Measurements from ENCODE around the gene F7. TPM values are rescaled to one million over a fixed set of nuclear protein-coding genes. Genes with fewer than 3 reads are reported as not detected.

F7 gene
- total RNA-seq, 1 donor from 2014 or later = 0.35 TPM

DNA sequence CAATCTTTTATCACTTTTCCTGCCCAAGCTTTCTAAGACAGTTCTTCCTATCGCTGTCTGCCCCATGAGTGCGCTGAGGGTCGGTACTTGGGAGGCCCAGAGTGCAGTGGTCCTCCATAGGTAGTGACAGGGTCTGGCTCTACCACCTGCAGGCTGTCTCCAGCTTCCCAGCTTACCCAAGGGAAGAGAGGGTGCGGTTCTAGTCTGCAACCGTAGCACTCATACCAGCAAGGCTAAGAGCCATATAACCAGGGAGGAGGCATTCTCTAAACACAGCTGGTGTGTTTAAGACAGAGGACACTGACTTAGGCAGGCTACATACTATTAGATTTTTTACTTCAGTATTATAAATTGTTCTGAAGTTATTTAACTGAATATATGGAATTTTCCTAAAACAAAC, 61.1 kb downstream of the F7 start:
- no peak for DNase-seq (ENCODE audit: low spot score)

DNA sequence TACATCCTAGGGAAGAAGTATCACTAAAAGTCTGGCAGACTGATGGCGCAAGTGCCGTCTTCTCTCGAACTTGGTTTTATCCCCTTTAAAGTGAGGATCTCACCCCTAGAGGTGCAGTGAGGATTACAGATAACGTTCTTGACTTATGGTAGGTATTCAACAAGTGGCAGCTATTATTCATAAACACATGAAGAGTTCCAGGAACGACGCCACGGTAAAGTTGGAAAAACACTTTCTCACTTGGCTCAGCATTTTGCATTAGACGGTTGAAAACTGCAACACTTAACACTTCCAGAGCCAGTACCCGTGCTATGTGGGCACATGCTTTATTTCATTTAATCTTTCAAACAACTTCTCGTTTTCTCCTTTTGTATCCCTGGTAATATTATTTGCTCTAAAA, 61.6 kb downstream of the F7 start:
- no peak for DNase-seq (ENCODE audit: low spot score)

DNA sequence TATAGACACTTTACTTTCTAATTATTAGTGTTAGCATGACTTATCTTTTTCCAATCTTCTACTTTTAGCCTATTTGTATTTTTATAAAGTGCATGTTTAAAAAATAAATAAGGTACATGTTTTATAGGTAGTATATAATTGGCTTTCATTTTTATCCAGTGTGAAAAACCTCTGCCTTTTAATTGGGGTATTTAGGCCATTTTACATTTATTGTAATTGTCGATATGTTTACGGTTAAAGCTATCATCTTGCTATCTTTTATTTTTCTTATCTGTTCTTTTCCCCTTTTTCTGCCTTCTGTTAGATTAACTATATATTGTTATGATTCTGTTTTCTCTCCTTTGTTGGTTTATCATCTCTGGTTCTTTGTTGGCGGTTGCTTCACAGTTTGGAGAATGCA, 62.0 kb downstream of the F7 start:
- DNase-seq (ENCODE audit: low spot score) = no peak

DNA sequence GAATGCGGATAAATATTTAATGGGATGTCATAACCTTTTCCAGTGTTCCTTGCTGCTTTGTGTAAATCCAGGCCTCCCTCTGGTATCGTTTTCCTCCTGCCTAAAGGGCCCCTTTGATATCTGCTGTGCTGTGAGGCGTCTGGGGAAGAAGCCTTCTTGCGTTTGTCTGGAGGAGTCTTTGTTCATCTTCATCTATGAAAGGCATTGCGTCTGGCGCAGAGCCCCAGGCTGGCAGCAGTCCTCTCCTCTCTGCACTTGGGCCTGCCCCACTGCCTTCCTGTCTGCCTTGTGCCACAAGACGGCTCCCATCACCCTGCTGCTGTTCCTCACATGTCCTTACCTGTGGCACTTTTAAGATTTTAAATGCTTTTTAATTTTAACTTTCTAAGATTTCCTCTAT, 62.6 kb downstream of the F7 start:
- no peak for DNase-seq (ENCODE audit: low spot score)

DNA sequence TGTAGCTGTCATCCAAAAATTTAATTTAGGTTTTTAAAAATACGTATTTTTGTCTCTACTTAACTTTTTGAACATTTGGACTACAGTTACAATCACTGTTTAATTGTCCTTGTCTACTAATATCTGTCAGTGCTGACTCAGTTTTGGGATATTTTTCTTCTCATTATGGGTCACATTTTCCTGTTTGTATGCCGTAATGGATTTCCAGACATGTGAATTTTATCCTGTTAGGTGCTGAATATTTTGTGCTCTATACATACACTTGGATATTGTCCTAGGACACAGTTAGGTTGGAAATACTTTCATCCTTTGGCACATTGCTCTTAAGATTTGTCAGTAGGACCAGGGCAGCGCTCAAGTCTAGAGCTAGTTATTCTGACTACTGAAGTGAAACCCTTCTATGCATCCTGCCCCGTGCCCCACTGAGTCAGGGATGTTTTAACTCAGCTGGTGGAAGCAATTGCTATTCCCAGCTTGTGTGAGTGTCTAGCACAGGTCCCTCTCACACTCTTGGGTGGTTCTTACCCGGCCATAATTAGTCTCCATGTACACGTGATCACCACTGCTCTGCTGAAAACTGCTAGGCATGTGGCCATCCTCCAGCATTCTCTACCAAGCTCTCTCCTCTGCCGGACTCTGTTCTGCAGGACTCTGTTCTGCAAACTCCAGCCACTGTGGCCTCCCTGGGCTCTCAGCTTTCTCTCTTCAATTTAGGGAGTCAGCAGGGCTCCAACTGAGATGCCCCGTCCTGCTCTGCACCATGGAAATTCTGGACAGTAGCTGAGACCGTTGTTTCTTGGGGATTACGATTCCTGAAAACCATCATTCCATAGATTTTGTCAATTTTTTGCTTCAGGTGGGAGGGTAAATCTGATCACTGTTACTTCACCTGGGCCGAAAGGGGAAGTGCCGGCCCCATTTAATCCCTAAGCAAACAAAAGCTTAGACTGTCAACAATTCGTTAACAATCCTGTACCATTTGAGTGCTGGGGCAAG, 64.0 kb downstream of the F7 start:
- no peak for DNase-seq (ENCODE audit: low spot score)

Other genes starting within 250 kb of the F7 start
- 97.6 TPM for gene MCF2L, start 136.6 kb upstream of the F7 start, total RNA-seq
- 6.6 TPM for gene F10, start 17.0 kb downstream of the F7 start, total RNA-seq
- not detected for gene PROZ, start 52.9 kb downstream of the F7 start, total RNA-seq
- gene PCID2, start 102.9 kb downstream of the F7 start, total RNA-seq = 37.4 TPM
- gene CUL4A, start 103.8 kb downstream of the F7 start, total RNA-seq = 67.0 TPM
- 240 TPM for gene LAMP1, start 191.4 kb downstream of the F7 start, total RNA-seq

Data from mesenteric fat pad (tissue), 1 donor.